IMR-90 (cell line): ENCODE measurements around the gene C2orf92. TPM values are rescaled to one million over a fixed set of nuclear protein-coding genes. Genes with fewer than 3 reads are reported as not detected.
A peak's percentile ranks its signal among the peaks of the same experiment; 100 is the strongest.

ENCODE experiments used
- ATAC-seq: fragments of 200-7000 bp; cut with Tn5 transposase; 2 replicates; pipeline ENCODE4 v1.9.1; 2020; ENCODE audit warnings: low read depth, mild to moderate bottlenecking, moderate library complexity
- BruUV-seq: library from RNA; stranded (reverse); fragments of 400-500 nt; replicated peaks from 2 replicates; lab custom pipeline; 2021; lab: Mats Ljungman, UMichigan
- CTCF ChIA-PET: fragments of 300-600 bp; formaldehyde crosslinking; extraction: SDS; loops from one replicate; lab custom pipeline; 2021; ENCODE audit warnings: antibody characterized with exemption; lab: Yijun Ruan, JAX
- POLR2A ChIA-PET: fragments of 300-600 bp; sonication (Branson Sonifier 250); formaldehyde crosslinking; loops from one replicate; lab custom pipeline; 2022; ENCODE audit warnings: antibody characterized with exemption; ENCODE audit not compliant: unreplicated experiment; lab: Charles Lee
- DNase-seq: peaks from one replicate; pipeline ENCODE4 v3.0.0; 2013
- H2AFZ ChIP-seq: replicated peaks from 2 replicates; pipeline ENCODE3; 2013; ENCODE audit warnings: low read length, mild to moderate bottlenecking; ENCODE audit not compliant: poor library complexity
- H2AK5ac ChIP-seq: 2 replicates; pipeline ENCODE4 v1.6.1; 2013; ENCODE audit warnings: low read depth, low read length, inconsistent platforms
- H2AK9ac ChIP-seq: replicated peaks from 2 replicates; pipeline ENCODE3; 2013; ENCODE audit warnings: mild to moderate bottlenecking, low read depth, low read length, moderate library complexity; ENCODE audit not compliant: poor library complexity
- H2BK120ac ChIP-seq: 2 replicates; pipeline ENCODE4 v1.6.1; 2013; ENCODE audit warnings: low read depth, low read length, inconsistent platforms
- H2BK15ac ChIP-seq: 3 replicates; pipeline ENCODE4 v1.6.1; 2013; ENCODE audit warnings: low read depth, low read length, inconsistent platforms
- H2BK20ac ChIP-seq: 2 replicates; pipeline ENCODE4 v1.6.1; 2013; ENCODE audit warnings: low read depth, mild to moderate bottlenecking, inconsistent platforms, low read length, moderate library complexity
- H2BK5ac ChIP-seq: 2 replicates; pipeline ENCODE4 v1.6.1; 2013; ENCODE audit warnings: mild to moderate bottlenecking, low read depth, low read length, inconsistent platforms; ENCODE audit not compliant: poor library complexity, severe bottlenecking
- H3K14ac ChIP-seq: replicated peaks from 2 replicates; pipeline ENCODE4 v1.6.1; 2013; ENCODE audit warnings: low read depth, low read length, inconsistent platforms
- H3K18ac ChIP-seq: 2 replicates; pipeline ENCODE4 v1.6.1; 2013; ENCODE audit warnings: low read depth, low read length, control low read depth
- H3K23ac ChIP-seq: 2 replicates; pipeline ENCODE4 v1.6.1; 2013; ENCODE audit warnings: low read depth, low read length, inconsistent platforms
- H3K27ac ChIP-seq: 2 replicates; pipeline ENCODE4 v1.5.1; 2013; ENCODE audit warnings: mild to moderate bottlenecking, control low read depth, low read length; ENCODE audit not compliant: insufficient read depth
- H3K27me3 ChIP-seq: 2 replicates; pipeline ENCODE4 v1.6.1; 2013; ENCODE audit warnings: low read length; ENCODE audit not compliant: control insufficient read depth, insufficient read depth
- H3K36me3 ChIP-seq: 2 replicates; pipeline ENCODE4 v1.6.1; 2013; ENCODE audit warnings: low read length, mixed read lengths; ENCODE audit not compliant: control insufficient read depth, insufficient read depth
- H3K4ac ChIP-seq: 2 replicates; pipeline ENCODE4 v1.6.1; 2013; ENCODE audit warnings: low read depth, low read length, inconsistent platforms
- H3K4me1 ChIP-seq: 2 replicates; pipeline ENCODE4 v1.6.1; 2013; ENCODE audit warnings: low read length, mixed read lengths; ENCODE audit not compliant: control insufficient read depth, insufficient read depth
- H3K4me2 ChIP-seq: 2 replicates; pipeline ENCODE4 v1.6.1; 2013; ENCODE audit warnings: low read depth, mild to moderate bottlenecking, control low read depth, low read length, moderate library complexity
- H3K4me3 ChIP-seq: 2 replicates; pipeline ENCODE4 v1.5.1; 2013; ENCODE audit warnings: low read depth, mild to moderate bottlenecking, control low read depth, low read length, moderate library complexity; ENCODE audit not compliant: insufficient read depth
- H3K56ac ChIP-seq: 2 replicates; pipeline ENCODE4 v1.6.1; 2013; ENCODE audit warnings: low read length, inconsistent platforms; ENCODE audit not compliant: insufficient read depth; ENCODE audit errors: extremely low read depth
- H3K79me1 ChIP-seq, 2 experiments: 2 replicates each; pipeline ENCODE4 v1.6.1; 2013; ENCODE audit warnings: low read length in 2 of 2, inconsistent platforms in 1 of 2, low read depth in 1 of 2
- H3K9ac ChIP-seq: 2 replicates; pipeline ENCODE4 v1.6.1; 2013; ENCODE audit warnings: low read depth, low read length, control low read depth
- H3K9me1 ChIP-seq: 2 replicates; pipeline ENCODE4 v1.6.1; 2013; ENCODE audit warnings: low read length, inconsistent platforms; ENCODE audit not compliant: insufficient read depth
- H3K9me3 ChIP-seq: 2 replicates; pipeline ENCODE4 v1.6.1; 2013; ENCODE audit warnings: low read length; ENCODE audit not compliant: control insufficient read depth, insufficient read depth
- H4K20me1 ChIP-seq: 2 replicates; pipeline ENCODE4 v1.6.1; 2013; ENCODE audit warnings: low read length, inconsistent platforms; ENCODE audit not compliant: insufficient read depth
- H4K5ac ChIP-seq: 2 replicates; pipeline ENCODE4 v1.6.1; 2013; ENCODE audit warnings: mild to moderate bottlenecking, low read depth, low read length, control low read depth
- H4K8ac ChIP-seq, 2 experiments: 2 replicates each; pipeline ENCODE4 v1.6.1; 2013; ENCODE audit warnings: low read depth in 2 of 2, low read length in 2 of 2, control low read depth in 1 of 2, inconsistent platforms in 1 of 2
- H4K91ac ChIP-seq: 2 replicates; pipeline ENCODE4 v1.6.1; 2013; ENCODE audit warnings: low read depth, low read length, inconsistent platforms; ENCODE audit not compliant: insufficient read depth
- BHLHE40 ChIP-seq: fragments of 150-350 bp; IDR thresholded peaks from 2 replicates; pipeline ENCODE4 v1.6.1; 2016; ENCODE audit warnings: mild to moderate bottlenecking, low read depth, low read length
- CEBPB ChIP-seq: IDR thresholded peaks from 2 replicates; pipeline ENCODE4 v1.6.1; 2012; ENCODE audit warnings: low read depth, low read length, improper control_type of control experiment
- ELK1 ChIP-seq: fragments of 150-350 bp; IDR thresholded peaks from 2 replicates; pipeline ENCODE4 v1.6.1; 2016; ENCODE audit warnings: low read depth, mild to moderate bottlenecking, low read length, moderate library complexity, borderline replicate concordance
- FOS ChIP-seq: fragments of 150-350 bp; IDR thresholded peaks from 2 replicates; pipeline ENCODE4 v1.6.1; 2016; ENCODE audit warnings: low read depth, low read length
- MAFK ChIP-seq: IDR thresholded peaks from 2 replicates; pipeline ENCODE4 v1.6.1; 2012; ENCODE audit warnings: low read depth, low read length, improper control_type of control experiment
- MAZ ChIP-seq: IDR thresholded peaks from 2 replicates; pipeline ENCODE4 v1.6.1; 2012; ENCODE audit warnings: low read depth, mild to moderate bottlenecking, low read length, improper control_type of control experiment, moderate library complexity, borderline replicate concordance
- MXI1 ChIP-seq: IDR thresholded peaks from 2 replicates; pipeline ENCODE4 v1.6.1; 2012; ENCODE audit warnings: low read depth, mild to moderate bottlenecking, low read length, moderate library complexity, borderline replicate concordance
- NFE2L2 ChIP-seq: fragments of 150-350 bp; IDR thresholded peaks from 2 replicates; pipeline ENCODE4 v1.6.1; 2016; ENCODE audit warnings: low read depth, mild to moderate bottlenecking, low read length
- POLR2A ChIP-seq: IDR thresholded peaks from 2 replicates; pipeline ENCODE4 v1.6.1; 2012; ENCODE audit warnings: mild to moderate bottlenecking, low read depth, low read length
- RAD21 ChIP-seq: IDR thresholded peaks from 2 replicates; pipeline ENCODE4 v1.6.1; 2012; ENCODE audit warnings: low read length, improper control_type of control experiment
- RCOR1 ChIP-seq: IDR thresholded peaks from 2 replicates; pipeline ENCODE4 v1.6.1; 2012; ENCODE audit warnings: mild to moderate bottlenecking, low read length, improper control_type of control experiment; ENCODE audit not compliant: insufficient replicate concordance
- RFX5 ChIP-seq: IDR thresholded peaks from 2 replicates; pipeline ENCODE4 v1.8.0; 2012; ENCODE audit warnings: low read depth, mild to moderate bottlenecking, low read length, moderate library complexity
- USF2 ChIP-seq: fragments of 150-350 bp; IDR thresholded peaks from 2 replicates; pipeline ENCODE4 v1.6.1; 2017; ENCODE audit warnings: mild to moderate bottlenecking, antibody characterized with exemption, low read length, low read depth
- WGBS, 2 experiments: methylation state at CpG; one replicate each; pipeline versions ENCODE4 v1.1.5 to v1.1.7; 2013; ENCODE audit warnings: missing lambda C conversion rate in 2 of 2; ENCODE audit not compliant: insufficient read length in 1 of 2; ENCODE audit errors: extremely low coverage in 2 of 2; 5-methylcytosine and 5-hydroxymethylcytosine counted together
- dilution Hi-C: fragments of 300-500 bp; cut with HindIII; formaldehyde crosslinking; loops from one replicate; pipeline ENCODE4 v1.14.3; 2018; ENCODE audit warnings: low sequenced_read_pairs; ENCODE audit not compliant: unreplicated experiment
- in situ Hi-C: fragments of 300-500 bp; cut with MboI; formaldehyde crosslinking; loops from 3 replicates; pipeline ENCODE4 v1.14.3; 2019; ENCODE audit warnings: low sequenced_read_pairs, inconsistent platforms, mixed read lengths
- intact Hi-C: fragments of 100-400 bp; cut with micrococcal nuclease; formaldehyde crosslinking; loops from 2 replicates; pipeline ENCODE4 v1.10.0; 2022
- polyA plus RNA-seq, 3 experiments: library from polyadenylated mRNA; depleted of rRNA; stranded (reverse); fragments of >200 nt; gene quantifications; 2 replicates each; pipeline ENCODE4 v1.2.3, GENCODE V29; 2012; ENCODE audit warnings: low replicate concordance in 1 of 3
- total RNA-seq: library from RNA; depleted of rRNA; stranded (reverse); fragments of >200 nt; gene quantifications from 2 replicates; pipeline ENCODE4 v1.2.3, GENCODE V29; 2012

The C2orf92 gene
- total and polyA plus RNA-seq, 2 of the 4 experiments (the other 2 are of a cell fraction): 0.90 to 2.5 TPM

GRCh38 chr2:97724946-97725688, 55.6 kb downstream of the C2orf92 start (continued):
- no peak for TF ChIP-seq RFX5

GRCh38 chr2:97726261-97727064, 57.0 kb downstream of the C2orf92 start:
- Histone ChIP-seq H3K4ac (no peak overlapping the region), H3K36me3 (no peaks in the 10 kb centered on the region), H3K27me3 (peaks cover 11% of the 10 kb centered on the region; the same call in 1 of the 2 replicates), H3K9me1 (no peaks in the 10 kb centered on the region), H3K4me3 (no peak overlapping the region), H3K23ac (no peak overlapping the region), H2BK120ac (no peak overlapping the region), H2BK5ac (no peak overlapping the region), H2BK20ac (no peak overlapping the region), H3K9ac (no peak overlapping the region), H2AK9ac (no peak overlapping the region), H4K20me1 (no peaks in the 10 kb centered on the region), H4K91ac (no peak overlapping the region), H2BK15ac (no peak overlapping the region), H2AK5ac (no peak overlapping the region), H3K4me1 (no peaks in the 10 kb centered on the region), H4K8ac (no peak overlapping the region), H3K79me1 (no peaks in the 10 kb centered on the region), H4K5ac (no peak overlapping the region), H3K27ac (no peak overlapping the region), H3K56ac (no peak overlapping the region), H3K4me2 (no peak overlapping the region), H3K18ac (no peak overlapping the region), H3K9me3 (peaks cover 6% of the 10 kb centered on the region; the same call in 1 of the 2 replicates), H2AFZ (no peak overlapping the region), H3K14ac (no peak overlapping the region)
- in situ Hi-C loops: no loop called here
- peak; percentile 30 for DNase-seq
- intact Hi-C loops: no loop called here
- CTCF ChIA-PET: interaction anchor here (0.6 to 1.2 kb wide), 2 partner anchors 62 to 92 kb away, joined by 3 to 5 read pairs; partner anchors contain the start of gene ACTR1B
- dilution Hi-C loops: no loop called here
- BruUV-seq: no TSS peak
- no peak for ATAC-seq
- WGBS, 2 experiments: 29% methylated on average over 1 of the region's 4 CpGs; no CpG with 5 or more reads in 1 of the 2 experiments
- POLR2A ChIA-PET: no interaction called here
- TF ChIP-seq BHLHE40: no peak
- no peak for TF ChIP-seq POLR2A
- no peak for TF ChIP-seq NFE2L2
- TF ChIP-seq RFX5: no peak
- TF ChIP-seq MAFK: no peak
- no peak for TF ChIP-seq MAZ
- no peak for TF ChIP-seq USF2
- TF ChIP-seq MXI1: no peak
- no peak for TF ChIP-seq RCOR1
- no peak for TF ChIP-seq CEBPB
- TF ChIP-seq ELK1: no peak
- no peak for TF ChIP-seq FOS
- no peak for TF ChIP-seq RAD21
